GM23338 (cell line): ENCODE measurements around the gene KDM4C. TPM values are rescaled to one million over a fixed set of nuclear protein-coding genes. Genes with fewer than 3 reads are reported as not detected.

Experiments
- ATAC-seq: fragments of 200-7000 bp; cut with Tn5 transposase; 3 replicates; pipeline ENCODE4 v1.9.1; 2020
- DNase-seq: peaks from one replicate; pipeline ENCODE4 v3.0.0-alpha.2; 2015; ENCODE audit warnings: low spot score
- H2AFZ ChIP-seq: fragments of 200-600 bp; sonication (generic); 2 replicates; pipeline ENCODE4 v1.8.0; 2016; ENCODE audit warnings: antibody characterized with exemption, mild to moderate bottlenecking, moderate library complexity
- H3F3A ChIP-seq: fragments of 200-600 bp; sonication (generic); replicated peaks from 2 replicates; pipeline ENCODE4 v1.8.0; 2017; ENCODE audit warnings: antibody characterized with exemption, mixed run types, low read depth
- H3K27ac ChIP-seq: fragments of 200-600 bp; sonication (generic); 2 replicates; pipeline ENCODE4 v1.6.1; 2016; ENCODE audit warnings: low read depth
- H3K27me3 ChIP-seq: fragments of 200-600 bp; sonication (generic); 2 replicates; pipeline ENCODE4 v1.8.0; 2016; ENCODE audit warnings: mild to moderate bottlenecking, mixed run types, moderate library complexity; ENCODE audit not compliant: insufficient read depth
- H3K36me3 ChIP-seq: fragments of 200-600 bp; sonication (generic); 2 replicates; pipeline ENCODE4 v1.8.0; 2016; ENCODE audit warnings: mild to moderate bottlenecking; ENCODE audit not compliant: insufficient read depth
- H3K4me1 ChIP-seq: fragments of 200-600 bp; sonication (generic); 2 replicates; pipeline ENCODE4 v1.8.0; 2016; ENCODE audit warnings: mild to moderate bottlenecking, moderate library complexity; ENCODE audit not compliant: insufficient read depth
- H3K4me2 ChIP-seq: fragments of 200-600 bp; sonication (generic); 2 replicates; pipeline ENCODE4 v1.7.1; 2017; ENCODE audit warnings: mixed run types
- H3K4me3 ChIP-seq: fragments of 200-600 bp; sonication (generic); 2 replicates; pipeline ENCODE4 v1.6.1; 2016; ENCODE audit warnings: mixed run types
- H3K79me2 ChIP-seq: fragments of 200-600 bp; sonication (generic); replicated peaks from 2 replicates; pipeline ENCODE4 v1.8.0; 2017; ENCODE audit warnings: mild to moderate bottlenecking; ENCODE audit not compliant: insufficient read depth
- H3K9me2 ChIP-seq: fragments of 200-600 bp; sonication (generic); 2 replicates; pipeline ENCODE4 v1.8.0; 2017; ENCODE audit not compliant: insufficient read depth
- H4K20me1 ChIP-seq: fragments of 200-600 bp; sonication (generic); replicated peaks from 2 replicates; pipeline ENCODE4 v1.8.0; 2017; ENCODE audit warnings: mild to moderate bottlenecking; ENCODE audit not compliant: insufficient read depth
- H3K27ac Mint-ChIP-seq: 2 replicates; pipeline ENCODE4 v1.8.0; 2020; ENCODE audit warnings: inconsistent platforms, mild to moderate bottlenecking, moderate library complexity, mixed read lengths
- H3K27me3 Mint-ChIP-seq: 3 replicates; pipeline ENCODE4 v1.8.0; 2022; ENCODE audit warnings: low read depth, mild to moderate bottlenecking, moderate library complexity, mixed read lengths, inconsistent platforms; ENCODE audit not compliant: insufficient read depth, poor library complexity
- H3K36me3 Mint-ChIP-seq: 3 replicates; pipeline ENCODE4 v1.8.0; 2021; ENCODE audit warnings: low read depth, mild to moderate bottlenecking, inconsistent platforms, moderate library complexity, mixed read lengths
- H3K4me1 Mint-ChIP-seq: 3 replicates; pipeline ENCODE4 v1.8.0; 2020; ENCODE audit warnings: mild to moderate bottlenecking, inconsistent platforms, mixed read lengths
- H3K4me3 Mint-ChIP-seq: 3 replicates; pipeline ENCODE4 v1.8.0; 2021; ENCODE audit warnings: moderate library complexity, mild to moderate bottlenecking, inconsistent platforms, mixed read lengths
- H3K9me3 Mint-ChIP-seq: 3 replicates; pipeline ENCODE4 v1.8.0; 2020; ENCODE audit warnings: moderate library complexity, mild to moderate bottlenecking, inconsistent platforms, mixed read lengths
- CREB1 ChIP-seq: fragments of 250-450 bp; sonication (Bioruptor Pico); IDR thresholded peaks from 2 replicates; pipeline ENCODE4 v1.5.0; 2020; ENCODE audit warnings: low read depth, mild to moderate bottlenecking, moderate library complexity
- CTCF ChIP-seq, 2 experiments: fragments of 200-600 bp in 1 of 2; sonication (generic) in 1 of 2; conservative IDR thresholded peaks; 2 replicates each; pipeline versions ENCODE4 v1.5.1 to v1.6.1; 2016 to 2017; ENCODE audit warnings: antibody characterized with exemption in 2 of 2, low read depth in 2 of 2, mild to moderate bottlenecking in 2 of 2, moderate library complexity in 1 of 2
- ETS1 ChIP-seq: IDR thresholded peaks from 2 replicates; pipeline ENCODE4 v1.6.1; 2016; ENCODE audit warnings: antibody characterized with exemption
- EZH2 ChIP-seq: fragments of 200-600 bp; sonication (generic); IDR thresholded peaks from one replicate; pipeline ENCODE4 v1.8.0; 2017; ENCODE audit warnings: antibody characterized with exemption, mild to moderate bottlenecking, low read depth; ENCODE audit not compliant: unreplicated experiment
- EZH2phosphoT487 ChIP-seq: fragments of 200-600 bp; sonication (generic); IDR thresholded peaks from one replicate; pipeline ENCODE4 v1.8.1; 2018; ENCODE audit warnings: antibody characterized with exemption; ENCODE audit not compliant: unreplicated experiment
- JUNB ChIP-seq: IDR thresholded peaks from one replicate; pipeline ENCODE4 v1.6.1; 2016; ENCODE audit warnings: antibody characterized with exemption; ENCODE audit not compliant: unreplicated experiment
- NANOG ChIP-seq: IDR thresholded peaks from 2 replicates; pipeline ENCODE4 v1.6.1; 2016; ENCODE audit warnings: antibody characterized with exemption, borderline replicate concordance
- POLR2AphosphoS5 ChIP-seq: IDR thresholded peaks from 2 replicates; pipeline ENCODE4 v1.6.1; 2016; ENCODE audit warnings: antibody characterized with exemption, low read depth
- REST ChIP-seq: IDR thresholded peaks from one replicate; pipeline ENCODE4 v1.6.1; 2018; ENCODE audit warnings: antibody characterized with exemption; ENCODE audit not compliant: unreplicated experiment
- STAT1 ChIP-seq: IDR thresholded peaks from one replicate; pipeline ENCODE4 v1.6.1; 2016; ENCODE audit warnings: antibody characterized with exemption; ENCODE audit not compliant: unreplicated experiment
- ZNF114 ChIP-seq: fragments of 250-450 bp; sonication (Bioruptor Pico); IDR thresholded peaks from 2 replicates; pipeline ENCODE4 v1.5.0; 2020; ENCODE audit warnings: mild to moderate bottlenecking, moderate library complexity
- ZNF331 ChIP-seq: fragments of 250-450 bp; sonication (Bioruptor Pico); IDR thresholded peaks from 2 replicates; pipeline ENCODE4 v1.5.0; 2020; ENCODE audit warnings: low read depth, mild to moderate bottlenecking, moderate library complexity
- ZNF462 ChIP-seq: fragments of 250-450 bp; sonication (Bioruptor Pico); IDR thresholded peaks from 2 replicates; pipeline ENCODE4 v1.5.0; 2020; ENCODE audit warnings: mild to moderate bottlenecking, moderate library complexity
- polyA plus RNA-seq: library from polyadenylated mRNA; unstranded; fragments of >200 nt; fragmentation: Nextera tagmentation; extraction: Ambion mirVana; gene quantifications from 2 replicates; pipeline ENCODE4 v1.2.1, GENCODE V29; 2016
- total RNA-seq: library from RNA; depleted of rRNA; stranded (reverse); fragments of >200 nt; shearing (Covaris generic); gene quantifications from 2 replicates; pipeline ENCODE4 v1.2.3, GENCODE V29; 2014

Gene KDM4C
- total and polyA plus RNA-seq, 2 experiments from 2014 or later = 12.0 to 43.8 TPM

- Mint-ChIP-seq H3K27me3 (peaks cover 6% of the 10 kb centered on the region), H3K4me3 (peak overlapping the region; percentile 24; the same call in 2 of the 3 replicates), H3K4me1 (peaks cover 36% of the 10 kb centered on the region), H3K9me3 (peaks cover 11% of the 10 kb centered on the region), H3K36me3 (peaks cover 11% of the 10 kb centered on the region), H3K27ac (peak overlapping the region; percentile 85)
- peak; percentile 69 for ATAC-seq
- peaks cover 4% of the 10 kb centered on the region; the same call in 1 of the 2 replicates for H3K79me2 ChIP-seq
- peak overlapping the region; percentile 46; the same call in 1 of the 2 replicates for H3K27ac ChIP-seq
- TF ChIP-seq CREB1 (CRISPR knock-in tag) (no peak), ZNF331 (CRISPR knock-in tag) (no peak), ETS1 (peak; percentile 55; the same call in 1 of the 2 replicates), EZH2 (no peak), POLR2AphosphoS5 (no peak), STAT1 (no peak), ZNF114 (CRISPR knock-in tag) (no peak), NANOG (peak; percentile 97), REST (no peak), CTCF (conservative IDR thresholded peaks at IDR 0.05; ENCODE audit: low read depth in 2 of 2) (no peak), JUNB (no peak), ZNF462 (CRISPR knock-in tag) (0 out of 2 replicates have a peak, but pooled peaks have one; percentile 21), EZH2phosphoT487 (no peak)
- DNase-seq = peak; percentile 41
- no peaks in the 10 kb centered on the region for H3K36me3 ChIP-seq
- peaks cover 39% of the 10 kb centered on the region for H3K4me1 ChIP-seq
- H3K27me3 ChIP-seq = no peaks in the 10 kb centered on the region
- H3F3A ChIP-seq = no peaks in the 10 kb centered on the region
- no peaks in the 10 kb centered on the region for H3K9me2 ChIP-seq
- H2AFZ ChIP-seq = no peak overlapping the region
- peak overlapping the region; percentile 61 for H3K4me2 ChIP-seq
- no peaks in the 10 kb centered on the region for H4K20me1 ChIP-seq
- peak overlapping the region; percentile 20 for H3K4me3 ChIP-seq
These were observed 111.5 kb downstream of the KDM4C start for GRCh38 chr9:6869081-6869948.
